ENCODE results near the gene BACE2. TPM values are rescaled to one million over a fixed set of nuclear protein-coding genes. Genes with fewer than 3 reads are reported as not detected.
"Not testable (repeated sequence)": the region's sequence is repeated elsewhere in the genome, so short reads cannot be mapped to it uniquely, and the experiment has no call there.

The BACE2 gene
- polyA plus RNA-seq, 3 donors: 18.3 to 36.4 (median 19.9) TPM

GRCh38 chr21:41170859-41171609 lies 3.1 kb downstream of the BACE2 start:
- 60 to 62% (median 60%) methylated on average over 15 of the region's 15 CpGs for WGBS, 3 donors

DNA sequence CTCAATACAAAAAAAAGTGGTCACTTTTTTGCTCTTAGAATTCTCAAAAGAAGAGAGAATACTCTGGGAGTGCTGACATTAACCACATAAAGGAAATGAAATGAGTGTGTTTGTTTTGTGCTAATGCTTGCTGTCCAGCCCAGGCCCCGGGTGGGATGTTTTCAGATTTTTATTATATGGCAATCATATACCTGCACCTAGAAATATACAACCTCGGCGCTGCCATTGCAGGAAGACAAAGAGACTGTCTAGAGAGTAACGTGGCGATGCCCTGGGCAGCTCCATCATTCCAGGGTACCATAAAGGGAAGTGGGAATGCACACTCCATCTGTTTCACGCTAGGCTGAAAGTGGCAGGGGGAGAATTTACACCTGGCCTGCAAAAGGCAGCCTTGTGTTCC lies 7.1 kb downstream of the BACE2 start:
- WGBS, 3 donors: 87 to 93% (median 92%) methylated on average over 6 of the region's 6 CpGs
- no peak overlapping the region for H3K27ac ChIP-seq (ENCODE audit: low read depth, low read length)

More at GRCh38 chr21:41170859-41171609, 3.1 kb downstream of the BACE2 start:
- H3K27ac ChIP-seq (ENCODE audit: low read depth, low read length): no peak overlapping the region

DNA sequence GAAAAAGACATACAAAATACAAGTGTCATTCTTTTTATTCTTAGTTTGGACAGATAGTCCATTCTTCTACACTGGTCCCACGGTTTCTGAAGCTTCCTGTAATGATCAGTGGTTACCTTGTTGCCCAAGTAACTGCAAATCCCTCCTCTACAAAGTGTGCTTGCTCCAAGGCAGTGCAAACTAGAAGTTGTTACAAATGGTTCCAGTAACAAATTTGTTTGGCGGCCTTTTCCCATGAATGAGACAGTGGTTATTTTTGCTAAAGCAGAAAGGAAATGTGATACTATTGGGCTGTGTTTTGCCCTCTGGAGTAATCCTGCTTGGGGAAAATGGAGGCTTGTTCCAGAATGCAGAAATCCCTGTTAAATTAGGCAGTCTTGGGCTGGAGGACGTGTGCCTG lies 8.9 kb downstream of the BACE2 start:
- 60 to 85% (median 70%) methylated on average over 3 of the region's 3 CpGs for WGBS, 3 donors
- H3K27ac ChIP-seq (ENCODE audit: low read depth, low read length): no peak overlapping the region

DNA sequence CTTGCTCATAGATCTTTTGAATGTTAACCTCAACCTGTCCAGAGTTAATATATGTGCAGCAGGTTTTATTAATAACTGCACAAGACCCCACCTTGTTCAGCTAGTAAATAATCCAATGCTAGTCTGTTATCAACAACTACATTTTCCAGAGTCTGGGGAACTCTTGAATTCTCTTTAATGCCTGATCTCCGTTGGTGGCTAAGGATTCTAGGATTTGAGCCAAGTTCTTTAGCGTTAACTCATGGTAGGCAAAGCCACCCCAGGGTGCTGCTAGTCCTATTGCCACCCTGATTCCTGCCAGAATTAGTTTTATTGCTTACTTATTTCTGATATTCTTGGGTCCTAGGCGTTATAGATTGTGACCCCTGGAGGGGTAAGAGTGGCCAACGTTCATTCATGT lies 12.8 kb downstream of the BACE2 start:
- H3K27ac ChIP-seq (ENCODE audit: low read depth, low read length): no peak overlapping the region
- WGBS, 3 donors: 58 to 74% (median 70%) methylated on average over 4 of the region's 4 CpGs

DNA sequence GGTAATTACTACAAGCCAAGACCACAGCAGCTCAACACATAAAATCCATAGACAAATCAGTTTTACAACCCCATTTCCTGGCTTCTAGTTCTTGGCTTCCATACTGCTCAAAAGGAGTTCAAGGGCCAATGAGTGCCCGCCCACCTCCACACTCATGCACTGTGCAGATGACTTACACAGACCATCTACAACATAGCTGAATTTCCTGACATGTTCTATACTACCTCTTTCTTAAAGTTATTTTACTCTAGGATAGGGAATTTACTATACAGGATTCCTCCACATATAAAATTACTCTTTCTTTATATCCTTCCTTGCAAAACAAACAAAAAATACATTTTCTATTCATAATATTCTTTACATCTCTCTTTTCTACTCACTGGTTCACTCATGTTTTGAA lies 14.6 kb downstream of the BACE2 start:
- 90 to 96% (median 96%) methylated on average over 1 of the region's 1 CpG for WGBS, 3 donors
- no peak overlapping the region for H3K27ac ChIP-seq (ENCODE audit: low read depth, low read length)

DNA sequence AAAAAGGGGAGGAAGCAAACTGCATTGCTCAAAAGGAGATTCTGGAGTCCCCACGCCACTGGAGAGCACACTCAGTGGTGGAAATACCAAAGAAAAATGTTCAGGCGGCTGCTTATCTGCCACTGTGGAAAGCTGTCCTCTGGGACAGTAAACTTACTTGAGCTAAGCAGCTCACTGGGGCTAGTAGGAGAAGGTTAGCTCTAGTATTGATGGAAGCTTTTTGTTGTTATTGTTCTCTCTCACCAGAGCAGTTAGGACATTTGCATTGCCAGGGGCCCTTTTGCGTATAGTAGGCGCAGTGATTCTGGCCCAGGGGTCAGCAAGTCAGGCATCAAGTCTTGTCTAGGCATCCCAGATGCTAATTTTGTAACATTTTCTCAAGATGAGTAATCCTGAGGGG lies 15.6 kb downstream of the BACE2 start:
- 77 to 95% (median 88%) methylated on average over 4 of the region's 4 CpGs for WGBS, 3 donors
- H3K27ac ChIP-seq (ENCODE audit: low read depth, low read length): no peak overlapping the region

- WGBS, 3 donors: 91 to 95% (median 93%) methylated on average over 6 of the region's 6 CpGs
- H3K27ac ChIP-seq (ENCODE audit: low read depth, low read length): no peak overlapping the region
These were observed 17.8 kb downstream of the BACE2 start for GRCh38 chr21:41185802-41186201.

GRCh38 chr21:41186755-41187536 lies 19.0 kb downstream of the BACE2 start:
- H3K27ac ChIP-seq (ENCODE audit: low read depth, low read length): no peak overlapping the region
- 79 to 84% (median 84%) methylated on average over 9 of the region's 9 CpGs for WGBS, 3 donors

DNA sequence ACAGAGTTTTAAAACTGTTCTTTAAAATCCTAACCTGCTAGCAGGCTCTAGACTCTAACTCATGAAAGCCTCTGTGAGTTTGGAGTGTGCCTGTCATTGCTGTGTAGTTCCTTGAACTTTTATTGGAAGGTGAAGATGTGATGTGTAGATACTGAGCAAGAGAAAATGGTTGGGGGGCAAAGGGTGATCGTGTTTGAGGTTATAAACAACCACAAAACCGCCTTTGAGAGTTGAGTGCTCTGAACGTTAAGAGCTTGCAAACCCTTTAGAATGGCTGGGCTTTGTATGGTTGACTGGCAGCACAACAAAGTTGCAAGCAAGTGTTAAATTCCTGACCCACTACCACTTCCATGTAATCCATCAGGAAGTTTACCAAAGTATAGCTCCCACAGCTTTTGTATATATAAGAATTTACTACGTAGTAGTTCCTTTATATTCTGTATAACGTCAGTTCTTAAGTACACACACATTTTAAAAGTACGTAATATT lies 19.6 kb downstream of the BACE2 start:
- 78 to 81% (median 80%) methylated on average over 6 of the region's 6 CpGs for WGBS, 3 donors
- no peak overlapping the region for H3K27ac ChIP-seq (ENCODE audit: low read depth, low read length)

DNA sequence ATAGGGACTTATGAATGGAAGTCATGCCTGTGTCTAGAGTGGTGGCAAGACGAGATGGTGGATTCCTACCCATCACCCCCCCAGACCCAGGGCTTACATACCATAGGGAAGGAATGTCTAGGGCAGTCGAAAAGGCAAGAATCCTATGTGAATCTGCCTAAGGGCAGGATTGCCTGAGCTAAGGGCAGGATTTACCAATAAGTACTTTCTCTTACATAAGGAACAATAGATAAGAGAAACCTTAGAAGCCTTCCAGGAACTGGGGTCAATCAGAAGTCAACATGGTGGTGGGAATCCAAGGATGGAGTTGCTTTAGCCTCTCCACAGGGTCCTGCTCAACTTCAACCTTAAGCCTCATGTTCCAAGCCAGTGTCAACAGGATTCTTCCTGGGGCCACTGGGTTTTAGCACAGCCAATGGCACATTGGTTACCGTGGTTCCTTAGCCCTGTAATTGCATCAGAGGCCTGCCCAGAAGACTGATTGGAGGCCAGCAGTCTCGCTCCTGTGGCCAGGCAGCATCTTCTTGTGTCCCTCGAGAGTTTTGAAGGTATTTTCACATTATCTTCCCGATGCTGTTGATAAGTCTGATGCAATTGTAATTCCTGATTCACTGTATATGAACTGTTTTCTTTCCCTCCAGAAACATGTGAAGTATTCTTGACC lies 20.7 kb downstream of the BACE2 start:
- 91 to 94% (median 92%) methylated on average over 6 of the region's 6 CpGs for WGBS, 3 donors
- no peak overlapping the region for H3K27ac ChIP-seq (ENCODE audit: low read depth, low read length)

- WGBS, 3 donors: 86 to 100% (median 92%) methylated on average over 1 of the region's 1 CpG
- no peak overlapping the region for H3K27ac ChIP-seq (ENCODE audit: low read depth, low read length)
These were observed 21.3 kb downstream of the BACE2 start for GRCh38 chr21:41189150-41189745.

DNA sequence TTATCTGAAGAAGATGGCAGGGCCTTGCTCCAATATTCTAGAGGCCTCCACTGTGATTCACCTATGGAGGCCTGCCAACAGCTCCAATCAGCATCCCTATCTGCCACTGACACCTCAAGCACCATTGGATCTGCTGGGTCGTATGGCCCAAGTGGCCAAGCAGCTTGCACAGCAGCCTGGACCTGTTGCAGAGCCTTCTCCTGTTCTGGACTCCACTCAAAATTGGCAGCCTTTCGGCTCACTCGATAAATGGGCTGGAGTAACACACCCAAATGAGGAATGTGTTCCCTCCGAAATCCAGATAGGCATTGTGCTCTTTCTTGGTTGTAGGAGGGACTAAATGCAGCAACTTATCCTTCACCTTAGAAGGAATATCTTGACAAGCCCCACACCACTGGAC lies 24.6 kb downstream of the BACE2 start:
- not testable (repeated sequence) for H3K27ac ChIP-seq (ENCODE audit: low read depth, low read length)
- WGBS, 3 donors: 77 to 83% (median 82%) methylated on average over 4 of the region's 4 CpGs

DNA sequence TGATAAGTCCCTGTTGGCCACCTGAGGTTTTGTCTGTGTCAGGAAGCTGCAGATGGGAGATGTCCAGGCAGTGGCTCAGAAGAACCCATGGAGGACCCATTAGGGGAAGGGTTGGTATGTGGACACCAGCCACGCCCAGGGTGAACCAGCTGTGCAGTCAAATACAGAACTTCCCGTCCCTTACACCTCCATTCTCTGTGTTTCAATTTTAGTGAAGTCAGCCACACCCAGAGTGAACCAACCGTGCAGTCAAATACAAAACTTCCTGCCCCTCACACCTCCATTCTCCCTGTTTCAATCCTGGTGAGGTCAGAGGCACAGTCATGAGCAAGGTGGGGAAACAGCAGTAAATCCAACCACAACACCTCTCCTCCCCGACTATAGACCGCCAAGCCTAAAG lies 27.4 kb downstream of the BACE2 start:
- WGBS, 3 donors: 84 to 97% (median 86%) methylated on average over 5 of the region's 5 CpGs
- no peak overlapping the region for H3K27ac ChIP-seq (ENCODE audit: low read depth, low read length)

GRCh38 chr21:41196993-41197392 lies 29.0 kb downstream of the BACE2 start:
- 69 to 72% (median 72%) methylated on average over 5 of the region's 5 CpGs for WGBS, 3 donors
- H3K27ac ChIP-seq (ENCODE audit: low read depth, low read length): no peak overlapping the region

DNA sequence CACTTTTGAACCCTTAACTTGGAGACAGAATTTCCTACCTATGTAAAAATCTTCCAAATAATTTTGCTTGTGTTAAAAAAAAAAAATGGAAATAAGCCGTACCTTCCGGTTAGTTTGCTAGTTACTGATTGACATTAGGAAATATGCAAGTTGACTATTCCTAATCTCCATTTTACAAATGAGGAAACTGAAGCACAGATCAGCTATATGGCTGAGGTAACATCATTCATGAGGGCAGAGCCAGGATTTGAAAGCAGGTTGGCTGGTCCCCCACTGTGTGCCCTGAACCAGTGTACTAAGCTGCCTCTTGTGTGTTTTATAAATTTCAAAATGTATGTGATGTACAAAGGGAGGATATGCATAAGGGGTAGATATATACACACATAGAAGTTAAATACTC lies 29.6 kb downstream of the BACE2 start:
- no peak overlapping the region for H3K27ac ChIP-seq (ENCODE audit: low read depth, low read length)
- WGBS, 3 donors: 62 to 93% (median 91%) methylated on average over 2 of the region's 2 CpGs

GRCh38 chr21:41198647-41199046 lies 30.7 kb downstream of the BACE2 start:
- WGBS, 3 donors: 87 to 88% (median 88%) methylated on average over 5 of the region's 5 CpGs
- not testable (repeated sequence) for H3K27ac ChIP-seq (ENCODE audit: low read depth, low read length)

DNA sequence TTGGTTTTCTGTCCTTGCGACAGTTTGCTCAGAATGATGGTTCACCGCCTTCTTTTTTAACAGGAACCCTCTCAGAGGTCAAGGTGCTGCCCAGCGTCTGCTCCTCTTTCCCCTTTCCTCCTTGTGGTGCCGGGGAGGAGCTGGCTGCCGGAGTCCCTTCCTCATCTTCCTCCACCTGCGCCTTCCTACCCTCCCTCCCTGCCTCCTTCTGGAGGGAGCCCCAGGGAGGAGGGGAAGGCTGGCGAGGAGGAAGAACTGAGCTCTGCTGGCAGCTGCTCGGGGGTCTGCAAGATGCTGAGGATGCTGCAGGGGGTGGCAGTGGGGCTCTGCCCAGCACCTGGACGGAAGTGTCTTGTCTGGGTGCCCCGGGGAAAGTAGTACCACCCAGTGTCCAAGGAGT lies 31.2 kb downstream of the BACE2 start:
- 82 to 90% (median 87%) methylated on average over 10 of the region's 10 CpGs for WGBS, 3 donors
- no peak overlapping the region for H3K27ac ChIP-seq (ENCODE audit: low read depth, low read length)

DNA sequence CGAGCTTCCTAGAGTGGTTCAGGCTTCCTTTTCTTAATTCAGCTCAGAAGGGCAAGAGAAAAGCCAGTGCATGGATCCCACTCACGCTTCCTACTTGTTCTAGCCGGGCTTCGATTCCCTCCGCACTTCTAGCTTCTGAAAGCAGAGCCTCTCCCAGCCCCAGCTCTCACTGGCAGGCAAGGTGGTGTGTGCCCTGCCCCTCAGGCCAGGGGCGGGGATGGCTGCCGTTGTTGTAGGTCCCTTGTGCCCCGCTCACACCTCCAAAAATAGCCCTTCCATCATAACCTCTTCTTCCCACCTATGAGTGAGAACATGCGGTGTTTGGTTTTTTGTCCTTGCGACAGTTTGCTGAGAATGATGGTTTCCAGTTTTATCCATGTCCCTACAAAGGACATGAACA lies 31.6 kb downstream of the BACE2 start:
- H3K27ac ChIP-seq (ENCODE audit: low read depth, low read length): no peak overlapping the region
- WGBS, 3 donors: 87 to 91% (median 91%) methylated on average over 10 of the region's 10 CpGs

DNA sequence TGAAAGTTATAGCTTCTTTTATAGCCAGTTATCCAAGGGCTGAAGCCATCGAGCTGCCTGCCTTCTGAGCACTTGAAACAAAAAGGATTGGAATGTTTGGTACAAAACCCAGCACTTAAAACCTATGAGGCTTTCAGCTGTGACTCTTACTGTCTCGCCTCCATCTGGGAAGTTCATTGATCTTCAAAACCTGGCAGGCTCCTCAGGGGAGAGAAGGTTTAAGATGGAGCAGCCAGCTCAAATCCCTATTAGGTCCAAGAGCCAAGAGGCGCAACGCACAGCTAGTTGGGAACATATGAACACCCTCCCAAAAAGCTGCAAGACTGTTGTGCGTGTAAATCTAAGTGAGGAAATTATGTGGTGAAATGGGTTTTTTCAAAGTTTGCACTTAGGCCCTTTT lies 33.4 kb downstream of the BACE2 start:
- 87 to 90% (median 89%) methylated on average over 5 of the region's 5 CpGs for WGBS, 3 donors
- H3K27ac ChIP-seq (ENCODE audit: low read depth, low read length): no peak overlapping the region

Data from adipose tissue (tissue), 3 donors.